NOMO-1 treated with DMSO at 0.1 percent for 48 hours (cell line): ENCODE data around the gene TXNL4B.
"Not testable (repeated sequence)": the region's sequence is repeated elsewhere in the genome, so short reads cannot be mapped to it uniquely, and the experiment has no call there.

Source experiments
- DNase-seq: peaks from one replicate; lab custom pipeline; 2025; ENCODE audit not compliant: unreplicated experiment; lab: John Stamatoyannopoulos, UW

The TXNL4B gene

GRCh38 chr16:72076991-72077706, 16.3 kb downstream of the TXNL4B start:
- DNase-seq, result not testable (repeated sequence)

- not testable (repeated sequence) for DNase-seq
These were observed 18.4 kb downstream of the TXNL4B start for GRCh38 chr16:72075067-72075466.

GRCh38 chr16:72073560-72074230, 19.7 kb downstream of the TXNL4B start:
- no peak for DNase-seq

GRCh38 chr16:72072514-72073342, 20.7 kb downstream of the TXNL4B start:
- no peak for DNase-seq

- DNase-seq, result peak; percentile 1
These were observed 24.5 kb downstream of the TXNL4B start for GRCh38 chr16:72068930-72069329.

- peak; percentile 46 for DNase-seq
These were observed 26.7 kb downstream of the TXNL4B start for GRCh38 chr16:72066747-72067146.

- no peak for DNase-seq
These were observed 29.0 kb downstream of the TXNL4B start for GRCh38 chr16:72064361-72064894.

- DNase-seq, result no peak
These were observed 31.9 kb downstream of the TXNL4B start for GRCh38 chr16:72061564-72061963.

GRCh38 chr16:72060405-72060804, 33.0 kb downstream of the TXNL4B start:
- DNase-seq, result no peak

- DNase-seq, result not testable (repeated sequence)
These were observed 34.4 kb downstream of the TXNL4B start for GRCh38 chr16:72059060-72059459.

- DNase-seq, result not testable (repeated sequence)
These were observed 36.1 kb downstream of the TXNL4B start for GRCh38 chr16:72057313-72057712.

GRCh38 chr16:72055911-72056310, 37.5 kb downstream of the TXNL4B start:
- DNase-seq, result no peak

GRCh38 chr16:72054254-72054847, 39.1 kb downstream of the TXNL4B start, which contains the start of gene HP:
Gene HP, plus strand, starts transcription at chr16:72054505. Its CDS starts 148 bp downstream, at chr16:72054653.
- peak; percentile 79 for DNase-seq

GRCh38 chr16:72051818-72052217, 41.6 kb downstream of the TXNL4B start:
- peak; percentile 64 for DNase-seq

GRCh38 chr16:72050769-72051464, 42.5 kb downstream of the TXNL4B start:
- no peak for DNase-seq

- DNase-seq, result peak; percentile 4
These were observed 44.3 kb downstream of the TXNL4B start for GRCh38 chr16:72049110-72049509.

- DNase-seq, result no peak
These were observed 48.5 kb downstream of the TXNL4B start for GRCh38 chr16:72044825-72045359.

- DNase-seq, result no peak
These were observed 49.1 kb downstream of the TXNL4B start for GRCh38 chr16:72044296-72044695.

- DNase-seq, result no peak
These were observed 49.9 kb downstream of the TXNL4B start for GRCh38 chr16:72043539-72043938.

GRCh38 chr16:72043058-72043457, 50.4 kb downstream of the TXNL4B start:
- DNase-seq, result no peak
